ENCODE results near the gene SDC4. TPM values are rescaled to one million over a fixed set of nuclear protein-coding genes. Genes with fewer than 3 reads are reported as not detected.

The SDC4 gene
- total RNA-seq, 1 donor from 2014 or later: 77.7 TPM

- intact Hi-C loops (cut with DNase I): loop anchor here (10.0 kb wide), 1 partner anchor 292 kb away; no protein-coding TSS in a partner anchor
- ATAC-seq: no peak
- DNase-seq (ENCODE audit: low spot score): no peak
Observed at GRCh38 chr20:45307076-45307640, 41.1 kb downstream of the SDC4 start.

GRCh38 chr20:45306431-45306982, 41.7 kb downstream of the SDC4 start, which contains the start of gene RBPJL:
TSS of gene RBPJL (plus strand) at chr20:45306840. CDS start at chr20:45306923, 83 bp downstream.
- DNase-seq (ENCODE audit: low spot score): no peak
- intact Hi-C loops (cut with DNase I): loop anchor here (10.0 kb wide), 1 partner anchor 292 kb away; no protein-coding TSS in a partner anchor
- peak; percentile 20 for ATAC-seq

- ATAC-seq (no peak), DNase-seq (ENCODE audit: low spot score) (no peak)
- intact Hi-C loops (cut with DNase I): loop anchor here (10.0 kb wide), 1 partner anchor 290 kb away; no protein-coding TSS in a partner anchor
Observed at GRCh38 chr20:45305262-45305661, 43.0 kb downstream of the SDC4 start.

- DNase-seq (ENCODE audit: low spot score): no peak
- no peak for ATAC-seq
- intact Hi-C loops (cut with DNase I): loop anchor here (10.0 kb wide), 1 partner anchor 290 kb away; no protein-coding TSS in a partner anchor
Observed at GRCh38 chr20:45304464-45304999, 43.7 kb downstream of the SDC4 start.

- DNase-seq (ENCODE audit: low spot score): no peak
- intact Hi-C loops (cut with DNase I): loop anchor here (10.0 kb wide), 1 partner anchor 289 kb away; no protein-coding TSS in a partner anchor
Observed at GRCh38 chr20:45303586-45304463, 44.4 kb downstream of the SDC4 start.

GRCh38 chr20:45301824-45302271, 46.4 kb downstream of the SDC4 start:
- ATAC-seq (no peak), DNase-seq (ENCODE audit: low spot score) (no peak)
- intact Hi-C loops (cut with DNase I): loop anchor here (10.0 kb wide), 1 partner anchor 287 kb away; no protein-coding TSS in a partner anchor

More at GRCh38 chr20:45303586-45304463, 44.4 kb downstream of the SDC4 start:
- ATAC-seq: no peak

GRCh38 chr20:45300961-45301360, 47.3 kb downstream of the SDC4 start:
- DNase-seq (ENCODE audit: low spot score) (no peak), ATAC-seq (no peak)
- intact Hi-C loops (cut with DNase I): loop anchor here (10.0 kb wide), 1 partner anchor 286 kb away; no protein-coding TSS in a partner anchor

- intact Hi-C loops (cut with DNase I): loop anchor here (10.0 kb wide), 1 partner anchor 285 kb away; no protein-coding TSS in a partner anchor
- no peak for ATAC-seq
- DNase-seq (ENCODE audit: low spot score): no peak
Observed at GRCh38 chr20:45299786-45300185, 48.4 kb downstream of the SDC4 start.

GRCh38 chr20:45297786-45298497, 50.3 kb downstream of the SDC4 start:
- DNase-seq (ENCODE audit: low spot score): no peak
- ATAC-seq: no peak
- intact Hi-C loops (cut with DNase I): no loop called here

GRCh38 chr20:45294659-45295058, 53.6 kb downstream of the SDC4 start:
- intact Hi-C loops (cut with DNase I): no loop called here
- ATAC-seq (no peak), DNase-seq (ENCODE audit: low spot score) (no peak)

GRCh38 chr20:45294003-45294368, 54.2 kb downstream of the SDC4 start:
- intact Hi-C loops (cut with DNase I): no loop called here
- DNase-seq (ENCODE audit: low spot score) (no peak), ATAC-seq (no peak)

GRCh38 chr20:45293041-45294002, 54.9 kb downstream of the SDC4 start:
- DNase-seq (ENCODE audit: low spot score) (peak; percentile 92), ATAC-seq (peak; percentile 69)
- intact Hi-C loops (cut with DNase I): no loop called here

GRCh38 chr20:45292343-45292742, 55.9 kb downstream of the SDC4 start:
- no peak for DNase-seq (ENCODE audit: low spot score)
- no peak for ATAC-seq
- intact Hi-C loops (cut with DNase I): no loop called here

- ATAC-seq (no peak), DNase-seq (ENCODE audit: low spot score) (no peak)
- intact Hi-C loops (cut with DNase I): no loop called here
Observed at GRCh38 chr20:45291526-45291925, 56.7 kb downstream of the SDC4 start.

- DNase-seq (ENCODE audit: low spot score): peak; percentile 90
- peak; percentile 82 for ATAC-seq
- intact Hi-C loops (cut with DNase I): no loop called here
Observed at GRCh38 chr20:45290677-45291355, 57.4 kb downstream of the SDC4 start.

GRCh38 chr20:45289942-45290676, 58.1 kb downstream of the SDC4 start:
- ATAC-seq (peak; percentile 54), DNase-seq (ENCODE audit: low spot score) (no peak)
- intact Hi-C loops (cut with DNase I): no loop called here

Measured in sciatic nerve (tissue), 2 donors.